NCI-H524 (cell line): ENCODE data around the gene SCCPDH.
"Not testable (repeated sequence)": the region's sequence is repeated elsewhere in the genome, so short reads cannot be mapped to it uniquely, and the experiment has no call there.

ENCODE experiments used
- DNase-seq, 2 experiments: peaks; one replicate each; lab custom pipeline; 2025; lab: John Stamatoyannopoulos, UW

The SCCPDH gene

GRCh38 chr1:246801241-246802020, 77.2 kb downstream of the SCCPDH start:
- no peak for DNase-seq

GRCh38 chr1:246803373-246803772, 79.2 kb downstream of the SCCPDH start:
- DNase-seq, result no peak

- DNase-seq, result no peak
These were observed 79.7 kb downstream of the SCCPDH start for GRCh38 chr1:246803883-246804282.

GRCh38 chr1:246805135-246805716, 81.0 kb downstream of the SCCPDH start:
- no peak for DNase-seq

- no peak for DNase-seq
These were observed 85.3 kb downstream of the SCCPDH start for GRCh38 chr1:246809473-246809872.

GRCh38 chr1:246811985-246812384, 87.8 kb downstream of the SCCPDH start:
- DNase-seq, result no peak

GRCh38 chr1:246813325-246813724, 89.1 kb downstream of the SCCPDH start:
- DNase-seq, result not testable (repeated sequence)

GRCh38 chr1:246814890-246815289, 90.7 kb downstream of the SCCPDH start:
- no peak for DNase-seq

GRCh38 chr1:246815693-246816270, 91.6 kb downstream of the SCCPDH start:
- no peak for DNase-seq
